Stimulated activated CD4-positive, alpha-beta T cell treated with anti-CD3 and anti-CD28 coated beads, TNF-alpha, amount 100 ng/mL, for 1 hour (primary cell): ENCODE results near the gene P2RX6.

Experiments used
- DNase-seq, 3 donors: peaks; one replicate each; pipeline ENCODE4 v3.0.0-alpha.2; 2020; ENCODE audit warnings: low read depth in 3 of 3, low spot score in 1 of 3

P2RX6 gene

GRCh38 chr22:21074102-21074715 is 59.2 kb downstream of the P2RX6 start:
- DNase-seq, result no peak

DNA sequence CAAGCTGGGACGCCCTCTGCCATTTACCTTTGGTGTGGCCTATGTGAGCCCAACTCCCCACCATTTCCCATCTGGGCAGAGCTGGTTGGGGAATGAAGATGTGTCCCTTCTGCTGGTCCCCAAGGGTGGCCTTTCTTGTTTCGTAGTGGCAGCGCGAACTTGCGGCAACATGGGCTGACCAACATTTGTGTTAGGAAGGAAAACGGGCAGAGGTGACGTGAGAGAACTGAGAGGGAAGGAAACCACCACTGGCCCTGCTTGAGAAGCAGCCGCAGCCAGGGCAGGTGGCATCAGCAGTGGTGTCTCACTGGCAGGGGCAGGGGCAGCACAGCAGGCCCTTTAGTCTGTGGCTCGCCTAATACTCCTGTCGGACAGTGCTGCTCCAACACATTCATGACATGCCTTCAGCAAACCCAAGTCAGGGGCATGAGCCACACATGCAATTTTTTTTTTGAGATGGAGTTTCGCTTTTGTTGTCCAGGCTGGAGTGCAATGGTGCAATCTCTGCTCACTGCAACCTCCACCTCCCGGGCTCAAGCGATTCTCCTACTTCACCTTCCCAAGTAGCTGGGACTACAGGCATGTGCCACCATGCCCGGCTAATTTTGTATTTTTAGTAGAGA is 60.7 kb downstream of the P2RX6 start:
- DNase-seq, result no peak

GRCh38 chr22:21076912-21077625 is 62.1 kb downstream of the P2RX6 start:
- no peak for DNase-seq
